Prostate gland (tissue), 2 donors: Measurements from ENCODE around the gene ZNF383. TPM values are rescaled to one million over a fixed set of nuclear protein-coding genes. Genes with fewer than 3 reads are reported as not detected.
"Not testable (repeated sequence)": the region's sequence is repeated elsewhere in the genome, so short reads cannot be mapped to it uniquely, and the experiment has no call there.

Experiments used
- DNase-seq: peaks from one replicate; pipeline ENCODE4 v3.0.0-alpha.2; 2019; ENCODE audit warnings: low spot score
- H3K27ac ChIP-seq, 2 donors: fragments of 200-600 bp; sonication (generic); 2 replicates each; pipeline ENCODE4 v1.5.1; 2017 to 2019
- H3K27me3 ChIP-seq: fragments of 200-600 bp; sonication (generic); replicated peaks from 2 replicates; pipeline ENCODE4 v1.5.1; 2019; ENCODE audit not compliant: insufficient read depth
- H3K36me3 ChIP-seq, 2 donors: fragments of 200-600 bp; sonication (generic); 1 replicate in 1 of 2; 2 replicates in 1 of 2; pipeline versions ENCODE4 v1.5.1 to v1.8.1; 2017 to 2019
- H3K4me1 ChIP-seq: fragments of 200-600 bp; sonication (generic); replicated peaks from 2 replicates; pipeline ENCODE4 v1.5.1; 2019
- H3K4me3 ChIP-seq, 2 donors: fragments of 200-600 bp; sonication (generic); 2 replicates each; pipeline ENCODE4 v1.5.1; 2017 to 2019
- H3K9me3 ChIP-seq: fragments of 200-600 bp; sonication (generic); 2 replicates; pipeline ENCODE4 v1.5.1; 2017
- WGBS: methylation state at CpG from one replicate; pipeline ENCODE4 v1.1.5; 2018; 5-methylcytosine and 5-hydroxymethylcytosine counted together
- intact Hi-C: fragments of 100-400 bp; cut with DNase I; formaldehyde crosslinking; loops from one replicate; pipeline ENCODE4 v1.14.2; 2022
- total RNA-seq, 2 donors: library from RNA; depleted of rRNA; stranded (reverse); fragments of >200 nt; gene quantifications; one replicate each; pipeline ENCODE4 v1.1.0, GENCODE V29; 2016

Gene ZNF383
- total RNA-seq, 2 donors from 2014 or later = 6.6 to 7.8 TPM

GRCh38 chr19:37292998-37293939, 75.3 kb downstream of the ZNF383 start:
- 93% methylated on average over 55 of the region's 63 CpGs for WGBS
- H3K36me3 ChIP-seq, H3K9me3 ChIP-seq, H3K27me3 ChIP-seq, H3K4me1 ChIP-seq, intact Hi-C loops, H3K4me3 ChIP-seq, H3K27ac ChIP-seq: not testable (repeated sequence)
- peak; percentile 8 for DNase-seq

- intact Hi-C loops, H3K4me3 ChIP-seq, DNase-seq, H3K27me3 ChIP-seq, H3K9me3 ChIP-seq, H3K36me3 ChIP-seq, H3K4me1 ChIP-seq, H3K27ac ChIP-seq: not testable (repeated sequence)
- WGBS = 94% methylated on average over 14 of the region's 39 CpGs
Measured at GRCh38 chr19:37294246-37294645, 76.2 kb downstream of the ZNF383 start.

Other genes with a start within 250 kb of the ZNF383 start
- gene ZNF420, start 139.8 kb upstream of the ZNF383 start, total RNA-seq = 10 to 100 TPM in 1 of 2 donors, 1 to 10 TPM in 1; 4.8 to 10.7 TPM
- 1 to 10 TPM; 5.0 to 8.7 TPM for gene ZNF585A, start 45.5 kb upstream of the ZNF383 start, total RNA-seq
- 10 to 100 TPM; 13.5 to 20.1 TPM for gene ZNF585B, start 7.7 kb upstream of the ZNF383 start, total RNA-seq
- gene ZNF527, start 152.9 kb downstream of the ZNF383 start, total RNA-seq = 10 to 100 TPM; 10.7 to 15.0 TPM
- gene ZNF569, start 249.2 kb downstream of the ZNF383 start, total RNA-seq = 1 to 10 TPM; 4.8 to 6.1 TPM